CD4-positive, alpha-beta T cell treated with Interleukin-6 for 4 hours (primary cell): ENCODE measurements around the gene ZNF90.
"Not testable (repeated sequence)": the region's sequence is repeated elsewhere in the genome, so short reads cannot be mapped to it uniquely, and the experiment has no call there.

Source experiments
- DNase-seq: peaks from one replicate; pipeline ENCODE4 v3.0.0-alpha.2; 2020; ENCODE audit warnings: mixed read lengths

ZNF90 gene

GRCh38 chr19:20077791-20078463 lies at the start of gene ZNF90:
Gene ZNF90, plus strand, starts transcription at chr19:20078000. Its CDS starts 133 bp downstream, at chr19:20078133.
- peak; percentile 91 for DNase-seq

DNA sequence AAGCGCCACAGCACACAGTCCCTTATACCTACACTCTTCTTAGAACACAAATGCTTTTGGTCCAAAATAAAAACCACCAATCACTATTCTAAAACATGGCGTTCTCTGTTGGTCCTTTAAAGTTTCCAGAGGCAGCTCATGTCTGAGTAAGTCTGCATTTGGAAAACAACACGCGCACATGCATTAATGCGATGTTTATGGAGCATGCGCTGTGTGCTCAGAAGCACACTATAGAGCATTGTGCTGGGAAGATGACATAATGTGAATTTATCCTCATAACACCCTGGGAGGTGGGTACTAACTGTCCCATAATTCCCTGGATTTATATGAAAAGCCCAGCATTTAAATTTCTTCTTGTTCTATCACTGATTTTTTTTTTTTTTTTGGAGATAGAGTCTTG lies 49.2 kb upstream of the ZNF90 start:
- no peak for DNase-seq

GRCh38 chr19:20035935-20036334 lies 41.9 kb upstream of the ZNF90 start:
- DNase-seq = no peak

DNA sequence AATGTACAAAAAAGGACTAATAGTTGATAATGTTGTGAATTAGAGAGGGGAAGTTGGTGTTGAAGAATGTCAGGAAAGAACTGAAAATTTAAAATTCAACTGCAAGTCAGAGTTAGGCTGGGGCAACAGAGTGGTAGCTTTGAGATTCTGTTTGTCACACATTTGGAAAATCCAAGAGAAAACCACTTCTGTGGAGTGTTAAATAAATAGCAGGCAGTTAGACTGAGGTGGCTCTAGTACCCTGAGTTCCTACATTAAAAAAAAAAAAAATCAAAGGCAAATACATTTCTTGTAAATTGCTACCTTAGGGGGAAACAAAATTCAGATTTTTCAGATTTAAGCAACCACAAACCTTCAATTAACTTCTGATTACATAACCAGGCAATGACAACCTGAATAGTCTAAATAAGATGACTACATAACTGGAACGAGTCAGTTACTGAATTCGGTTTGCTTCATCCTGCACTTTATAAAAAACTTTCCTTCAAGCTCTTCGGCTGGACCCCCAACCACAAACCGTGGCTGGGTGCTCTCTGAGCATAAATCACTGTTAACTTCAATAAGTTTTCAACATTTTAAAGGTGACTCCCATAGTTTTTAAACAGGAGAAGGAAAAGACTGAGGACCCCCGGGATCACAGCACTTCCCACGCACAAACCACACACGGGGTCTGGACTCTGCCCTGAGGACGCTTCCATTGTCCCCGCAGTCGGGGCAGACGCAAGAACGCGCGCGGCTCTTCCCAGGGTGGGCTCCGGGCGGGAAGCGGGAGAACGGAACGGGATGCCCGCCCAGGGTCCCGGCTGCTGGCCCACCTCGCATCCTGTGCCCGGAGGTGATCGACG lies 39.2 kb upstream of the ZNF90 start:
- DNase-seq = peak; percentile 16

DNA sequence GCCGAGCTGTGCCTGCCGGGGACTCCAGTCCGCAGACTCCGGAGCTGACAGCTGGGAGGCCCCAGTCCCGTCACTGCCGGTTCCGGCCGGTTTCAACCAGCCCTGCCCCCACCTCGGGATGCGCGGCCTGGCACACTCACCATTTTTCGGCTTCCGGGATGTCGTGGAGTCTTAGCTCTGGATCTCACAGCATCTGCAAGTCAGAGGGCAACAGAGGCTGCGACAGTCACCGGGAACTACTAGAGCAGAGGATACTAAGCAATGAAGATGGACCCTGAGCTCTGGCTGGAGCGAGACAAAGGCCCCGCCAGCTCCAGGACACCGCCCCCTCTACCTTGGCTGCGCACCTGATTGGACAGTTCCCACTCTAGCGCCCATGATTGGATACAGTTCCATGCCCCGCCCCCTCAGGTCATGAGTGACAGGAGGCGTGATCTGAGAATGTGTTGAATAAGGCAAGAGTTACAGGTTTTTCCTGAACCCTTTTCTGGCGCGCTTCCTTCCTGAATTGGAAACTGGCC lies 38.5 kb upstream of the ZNF90 start, which contains the start of gene ZNF682:
Gene ZNF682, minus strand, starts transcription at position 303 of the 521 bp plus-strand sequence. Its CDS starts 160 bp downstream, at position 143.
- peak; percentile 96 for DNase-seq

- no peak for DNase-seq
Observed at GRCh38 chr19:20044663-20045062, 33.1 kb upstream of the ZNF90 start.

DNA sequence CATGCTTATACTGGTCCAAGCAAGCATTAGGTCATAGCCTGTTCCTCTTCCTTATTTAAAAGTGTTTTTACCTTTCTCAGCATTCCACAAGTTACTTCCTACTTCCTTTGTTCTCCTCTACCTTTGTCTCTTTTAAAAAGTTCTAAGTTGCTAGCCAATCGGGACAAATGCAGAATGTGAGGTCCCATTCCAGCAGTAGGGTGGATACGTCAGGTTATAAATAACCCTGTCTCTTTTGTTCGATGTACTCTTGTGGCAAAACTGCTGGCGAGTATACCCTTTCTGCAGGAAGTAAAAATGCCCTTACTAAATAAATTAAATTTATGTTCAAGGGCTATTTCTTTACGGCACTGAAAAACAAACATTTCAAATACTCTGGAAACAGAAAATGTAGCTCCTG lies 32.1 kb upstream of the ZNF90 start:
- DNase-seq = not testable (repeated sequence)

DNA sequence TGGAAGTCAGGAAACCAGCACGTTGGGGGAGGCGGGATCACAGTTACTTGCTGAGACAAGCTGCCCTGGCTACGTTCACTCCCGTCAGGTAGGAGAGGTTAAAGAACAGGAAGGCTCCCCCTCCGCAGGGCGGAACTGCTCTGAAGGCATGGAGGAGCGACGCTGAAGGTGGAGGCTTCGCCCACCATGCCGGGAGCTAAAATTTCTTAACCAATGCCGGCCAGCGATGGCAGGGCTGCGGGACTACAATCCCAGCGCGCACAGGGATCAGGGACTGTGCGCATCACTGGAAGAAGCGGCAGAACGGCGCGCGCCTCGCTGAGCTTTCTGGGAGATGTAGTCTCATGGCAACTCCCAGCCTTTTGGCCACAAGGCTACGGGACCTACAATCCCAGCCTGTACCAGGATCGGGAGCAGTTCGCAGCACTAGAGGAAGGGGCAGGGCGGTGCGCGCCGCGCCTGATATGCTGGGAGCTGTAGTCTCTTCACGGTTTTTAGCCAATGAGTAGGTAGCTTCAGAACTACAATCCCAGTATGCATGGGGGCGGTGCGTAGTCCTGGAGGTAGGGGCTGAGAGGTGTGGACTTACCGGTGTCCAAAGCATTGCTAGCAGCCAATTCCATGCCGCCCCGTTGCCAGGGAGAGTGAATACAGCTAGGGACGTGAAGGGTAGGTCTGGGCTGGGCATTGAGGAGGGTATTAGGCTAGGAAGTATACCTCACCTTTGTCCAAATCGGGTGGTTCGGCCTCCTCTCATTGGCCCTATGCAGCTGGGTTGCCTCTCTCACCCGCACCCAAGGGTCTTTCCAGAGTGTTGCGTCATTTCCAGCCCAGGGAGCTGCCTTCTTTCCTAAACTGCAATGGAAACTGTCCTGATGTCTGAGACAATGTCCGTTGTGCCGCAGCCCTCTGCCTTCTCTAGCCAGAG lies 25.7 kb upstream of the ZNF90 start:
- DNase-seq = peak; percentile 80

- not testable (repeated sequence) for DNase-seq
Observed at GRCh38 chr19:20058738-20059137, 19.1 kb upstream of the ZNF90 start.

DNA sequence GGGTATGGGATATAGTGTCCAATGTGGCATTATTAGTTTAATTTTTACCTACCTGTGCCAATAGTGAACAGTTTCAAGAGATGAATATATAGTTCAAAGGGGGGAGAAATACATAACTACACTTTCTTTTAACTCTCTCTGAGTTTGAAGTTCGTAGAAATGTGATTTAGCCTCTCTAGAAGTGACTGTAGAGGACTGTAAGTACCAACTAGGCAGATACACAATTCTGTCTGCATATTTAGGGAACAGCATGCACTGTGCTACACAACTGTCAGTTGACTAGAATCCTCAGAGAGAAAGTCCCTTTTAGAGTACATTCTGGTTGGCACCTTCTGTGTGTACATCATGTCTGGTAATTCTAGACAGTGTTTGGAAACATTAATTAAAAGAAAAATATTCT lies 17.5 kb upstream of the ZNF90 start:
- no peak for DNase-seq

GRCh38 chr19:20066861-20067260 lies 10.9 kb upstream of the ZNF90 start:
- no peak for DNase-seq

DNA sequence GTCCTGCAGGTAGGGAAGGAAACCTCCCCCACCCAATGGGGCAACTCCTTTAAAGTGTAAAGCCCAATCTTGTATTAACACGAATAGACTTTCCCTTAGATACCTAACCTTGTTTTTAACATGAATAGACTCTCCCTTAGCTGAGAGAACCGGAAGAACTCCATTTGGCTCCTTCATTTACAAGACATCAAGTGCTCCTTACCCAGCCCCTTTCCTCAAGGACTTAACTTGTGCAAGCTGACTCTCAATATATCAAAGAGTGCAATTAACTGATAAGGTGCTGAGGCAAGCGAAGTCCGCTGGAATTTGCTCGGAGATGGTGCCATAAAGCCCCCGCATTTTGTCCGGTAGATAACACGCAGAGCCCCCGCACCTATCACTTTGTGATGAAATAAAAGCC lies 9.9 kb upstream of the ZNF90 start:
- no peak for DNase-seq

DNA sequence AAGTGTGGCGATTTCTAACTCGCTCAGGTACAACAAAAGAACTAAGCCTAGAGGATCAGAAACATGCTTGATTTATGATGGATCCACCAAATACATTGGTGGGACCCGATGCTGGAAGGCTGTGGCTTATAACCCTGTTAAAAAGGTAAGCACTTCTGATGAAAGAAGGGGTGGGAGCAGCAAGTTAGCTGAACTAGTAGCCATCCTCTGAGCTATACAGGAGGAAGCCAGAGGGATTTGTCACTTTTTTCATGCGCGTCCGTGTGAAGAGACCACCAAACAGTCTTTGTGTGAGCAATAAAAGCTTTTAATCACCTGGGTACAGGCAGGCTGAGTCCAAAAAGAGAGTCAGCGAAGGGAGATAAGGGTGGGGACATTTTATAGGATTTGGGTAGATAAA lies 9.2 kb upstream of the ZNF90 start:
- not testable (repeated sequence) for DNase-seq

DNA sequence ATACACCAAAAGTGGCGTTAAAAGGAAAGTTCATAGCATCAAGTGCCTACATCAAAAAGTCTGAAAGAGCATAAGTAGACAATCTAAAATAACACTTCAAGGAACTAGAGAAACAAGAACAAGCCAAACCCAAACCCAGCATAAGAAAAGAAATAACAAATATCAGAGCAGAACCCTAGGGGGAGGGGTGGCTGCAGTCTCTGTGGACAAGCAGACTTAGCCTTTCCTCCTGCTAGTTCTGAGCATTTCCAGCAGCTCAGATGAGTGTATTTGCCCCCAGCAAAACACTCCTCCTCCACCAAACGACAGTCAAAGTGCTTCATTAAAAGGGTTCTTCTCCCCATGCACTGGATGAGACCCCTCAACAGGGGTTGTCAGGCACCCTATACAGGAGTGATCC lies 7.1 kb upstream of the ZNF90 start:
- no peak for DNase-seq

- DNase-seq = no peak
Observed at GRCh38 chr19:20072936-20073335, 4.9 kb upstream of the ZNF90 start.

DNA sequence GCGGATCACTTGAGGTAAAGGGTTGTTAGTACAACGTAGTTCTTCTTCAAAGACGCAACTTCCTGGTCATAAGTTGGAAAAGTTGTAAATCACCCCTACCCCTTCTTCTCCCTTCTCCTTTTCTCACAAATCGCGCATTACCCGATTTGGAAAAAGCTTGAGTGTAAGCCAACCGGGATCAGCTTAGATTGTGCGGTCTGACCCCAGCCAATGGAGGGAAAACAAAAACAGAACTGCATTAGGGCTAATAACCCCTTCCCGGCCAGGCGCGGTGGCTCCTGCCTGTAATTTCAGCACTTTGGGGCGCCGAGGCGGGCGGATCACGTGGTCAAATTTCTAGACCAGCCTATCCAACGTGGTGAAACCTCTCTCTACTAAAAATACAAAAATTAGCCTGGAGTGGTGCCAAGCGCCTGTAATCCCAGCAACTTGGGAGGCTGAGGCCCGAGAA lies 806 bp downstream of the ZNF90 start:
- peak; percentile 16 for DNase-seq

- no peak for DNase-seq
Observed at GRCh38 chr19:20079476-20079875, 1.7 kb downstream of the ZNF90 start.

DNA sequence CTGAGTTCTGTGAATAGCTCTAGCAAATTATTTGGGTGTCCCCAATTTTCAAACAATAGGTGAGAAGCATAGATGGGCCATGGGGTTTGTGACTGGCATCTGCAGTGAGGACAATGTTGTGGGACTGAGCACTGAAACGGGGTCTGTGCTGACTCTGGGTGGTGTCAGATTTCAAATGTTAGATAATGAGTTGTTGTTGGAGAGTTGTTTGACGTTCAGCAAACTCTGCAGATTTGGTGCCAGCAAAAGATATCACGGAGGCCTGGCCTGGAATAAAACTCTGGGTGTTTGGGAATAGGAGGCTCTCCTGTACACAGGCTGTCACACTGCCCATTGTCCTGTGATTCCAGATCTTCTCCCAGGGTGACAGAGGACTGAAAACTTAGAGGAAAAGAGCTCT lies 2.9 kb downstream of the ZNF90 start:
- no peak for DNase-seq

GRCh38 chr19:20082232-20082833 lies 4.5 kb downstream of the ZNF90 start:
- not testable (repeated sequence) for DNase-seq

GRCh38 chr19:20082876-20083275 lies 5.1 kb downstream of the ZNF90 start:
- not testable (repeated sequence) for DNase-seq

DNA sequence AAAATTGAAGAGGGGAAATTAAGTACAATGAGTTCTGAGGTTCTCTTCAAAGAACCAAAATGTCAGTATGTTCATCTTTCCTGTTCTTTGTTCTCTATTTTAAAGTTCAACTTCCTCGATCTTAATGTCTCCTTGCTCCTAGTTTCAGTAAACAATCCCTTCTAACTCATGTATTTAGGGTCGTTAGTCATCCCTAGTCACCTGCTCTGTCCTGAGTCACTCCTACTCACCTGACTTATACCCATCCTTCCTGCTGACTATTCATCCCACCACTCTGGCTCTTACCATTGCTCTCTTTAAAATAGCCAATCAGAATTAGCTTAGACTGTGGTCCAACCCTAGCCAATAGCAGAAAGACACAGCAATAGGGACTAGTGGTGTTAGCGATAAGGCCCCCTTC lies 24.3 kb downstream of the ZNF90 start:
- DNase-seq = no peak

- no peak for DNase-seq
Observed at GRCh38 chr19:20103091-20103740, 25.4 kb downstream of the ZNF90 start.
